Stimulated activated CD4-positive, alpha-beta T cell treated with anti-CD3 and anti-CD28 coated beads, Interleukin-12 subunit alpha, Interleukin-12 subunit beta, amount 100 ng/mL, for 48 hours (primary cell): ENCODE data around the gene RUNX1.

Source experiments
- DNase-seq, 3 donors: peaks; one replicate each; pipeline ENCODE4 v3.0.0-alpha.2; 2020; ENCODE audit warnings: low read depth in 2 of 3, low spot score in 1 of 3

Gene RUNX1

GRCh38 chr21:34859976-34860653 lies 189.0 kb downstream of the RUNX1 start:
- DNase-seq: no peak

DNA sequence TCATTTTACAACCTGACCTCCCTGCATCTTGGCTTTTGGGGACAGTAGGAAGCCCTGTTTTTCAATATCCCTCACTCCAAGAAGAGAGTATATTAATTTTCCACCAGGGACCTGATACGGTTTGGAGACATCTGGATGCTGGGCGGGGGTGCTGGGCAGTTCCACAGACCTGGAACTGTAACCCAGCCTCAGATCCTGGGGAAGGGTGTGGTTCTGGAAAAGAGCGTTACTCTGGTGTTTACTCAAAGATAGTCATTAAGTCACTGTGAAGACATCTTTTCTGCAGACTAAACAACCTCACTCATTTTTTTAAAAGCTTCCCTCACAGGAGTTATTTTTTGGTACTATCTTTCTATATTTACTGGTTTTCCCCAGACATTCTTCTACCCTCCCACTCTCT lies 190.5 kb downstream of the RUNX1 start:
- no peak for DNase-seq

GRCh38 chr21:34857874-34858273 lies 191.2 kb downstream of the RUNX1 start:
- no peak for DNase-seq

DNA sequence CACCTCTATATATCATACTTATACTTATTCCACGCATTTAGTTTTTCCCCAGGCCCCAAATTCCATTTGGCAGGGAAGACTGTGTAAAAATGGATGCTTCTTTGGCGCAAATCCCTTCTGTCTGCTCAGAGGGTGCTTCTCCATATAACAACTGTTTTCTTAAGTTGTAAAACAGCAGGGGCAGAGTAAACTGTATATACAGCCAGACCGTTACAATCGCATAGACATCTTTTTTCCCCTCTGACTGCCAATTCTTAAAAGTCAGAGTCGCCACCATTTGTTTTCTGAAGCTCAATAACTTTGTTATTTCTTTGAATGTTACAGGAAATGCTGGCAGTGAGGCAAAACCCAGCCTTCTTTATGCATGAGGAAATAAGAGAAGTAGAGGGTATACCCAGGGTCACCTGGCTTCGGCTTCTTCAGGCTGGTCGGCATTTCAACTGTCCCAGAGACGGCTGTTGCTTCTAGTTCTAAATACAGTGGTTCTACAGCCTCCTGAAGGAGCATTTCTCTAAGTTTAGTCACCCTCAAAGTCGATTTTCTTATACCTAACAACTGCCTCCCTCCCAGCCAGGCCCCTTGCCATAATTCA lies 191.9 kb downstream of the RUNX1 start:
- no peak for DNase-seq

DNA sequence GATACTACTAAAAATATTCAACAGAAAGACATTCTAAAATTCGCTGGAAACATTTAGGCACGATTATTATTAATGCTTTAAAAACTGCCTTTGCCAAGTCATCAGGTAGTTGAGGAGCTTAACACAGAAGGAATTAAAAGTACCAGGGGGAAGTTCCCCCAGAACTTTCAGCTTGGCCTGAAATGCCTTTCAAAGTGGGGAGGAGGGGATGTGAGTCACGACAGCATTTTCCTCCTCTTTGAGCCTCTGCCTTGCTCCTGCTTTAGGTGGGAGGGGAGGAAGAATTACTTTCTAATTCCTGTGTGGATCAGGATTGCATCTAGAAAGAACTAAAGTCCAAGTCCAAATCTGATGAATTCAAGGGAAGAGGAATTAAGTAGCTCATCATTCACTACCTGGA lies 196.7 kb downstream of the RUNX1 start:
- DNase-seq: no peak

DNA sequence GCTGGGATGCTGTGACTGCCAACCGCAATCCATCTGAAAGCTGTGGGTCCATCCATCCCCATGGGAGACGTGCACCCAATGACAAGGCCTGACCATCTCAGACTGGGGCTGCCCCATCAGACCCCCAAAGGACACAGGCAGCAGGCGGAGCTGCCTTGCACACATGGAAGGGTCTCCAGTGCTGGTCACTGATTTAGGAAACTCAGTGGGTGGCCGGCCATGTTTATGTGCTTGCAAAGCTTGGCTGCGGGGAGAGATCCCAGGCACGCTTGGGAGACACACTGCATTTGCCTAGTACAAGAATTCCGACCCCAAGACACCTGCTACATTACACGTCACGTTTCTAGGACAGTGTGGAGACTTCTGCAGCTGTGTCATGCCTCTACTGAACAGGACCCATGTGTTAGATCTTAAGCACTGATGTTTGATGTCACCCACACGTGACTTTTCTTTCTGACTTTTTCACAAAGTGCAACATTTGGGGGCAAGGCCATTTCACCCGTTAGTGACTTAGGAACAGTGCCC lies 198.9 kb downstream of the RUNX1 start:
- no peak for DNase-seq

- no peak for DNase-seq
Measured at GRCh38 chr21:34846601-34847112, 202.4 kb downstream of the RUNX1 start.

GRCh38 chr21:34845521-34846451 lies 203.3 kb downstream of the RUNX1 start:
- DNase-seq: peak in 1 of 3 donors; percentile 21

DNA sequence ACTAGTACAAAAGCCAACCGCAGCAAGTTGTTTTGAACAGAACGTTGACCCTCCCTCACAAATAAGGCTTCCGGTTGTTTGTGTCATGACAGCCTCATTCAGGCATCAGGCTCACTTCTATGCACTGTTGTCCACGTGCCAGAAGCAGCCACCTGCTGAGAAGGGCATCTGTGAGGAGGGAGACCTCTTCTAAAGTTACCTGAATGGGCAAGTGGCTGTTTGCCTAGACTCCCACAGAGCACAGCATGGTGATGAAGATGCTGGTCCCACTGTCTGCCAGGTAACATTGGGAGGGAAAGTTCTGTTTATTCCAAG lies 204.2 kb downstream of the RUNX1 start:
- DNase-seq: no peak

- no peak for DNase-seq
Measured at GRCh38 chr21:34844013-34844923, 204.8 kb downstream of the RUNX1 start.

GRCh38 chr21:34843562-34843961 lies 205.5 kb downstream of the RUNX1 start:
- DNase-seq: no peak

DNA sequence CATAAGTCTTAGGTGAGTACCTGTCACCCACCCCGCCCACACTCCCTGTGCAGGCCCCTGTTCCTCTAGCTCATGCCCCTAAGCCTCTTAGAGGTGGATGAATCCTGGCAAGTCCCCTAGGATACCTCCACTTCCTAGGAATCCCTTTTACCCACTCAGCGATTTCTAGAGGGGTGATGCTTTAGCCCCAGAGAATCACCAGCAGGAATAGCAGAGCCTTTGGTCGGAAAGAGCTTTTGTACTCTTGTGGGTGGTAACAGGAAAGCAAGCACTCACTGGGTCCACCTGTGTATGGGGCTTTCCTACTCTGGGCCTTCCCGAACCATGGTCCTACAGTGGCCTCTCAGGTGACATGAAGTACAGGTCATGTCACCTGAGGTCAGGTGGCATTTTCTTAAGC lies 207.9 kb downstream of the RUNX1 start:
- DNase-seq: no peak

- no peak for DNase-seq
Measured at GRCh38 chr21:34840693-34841092, 208.4 kb downstream of the RUNX1 start.

DNA sequence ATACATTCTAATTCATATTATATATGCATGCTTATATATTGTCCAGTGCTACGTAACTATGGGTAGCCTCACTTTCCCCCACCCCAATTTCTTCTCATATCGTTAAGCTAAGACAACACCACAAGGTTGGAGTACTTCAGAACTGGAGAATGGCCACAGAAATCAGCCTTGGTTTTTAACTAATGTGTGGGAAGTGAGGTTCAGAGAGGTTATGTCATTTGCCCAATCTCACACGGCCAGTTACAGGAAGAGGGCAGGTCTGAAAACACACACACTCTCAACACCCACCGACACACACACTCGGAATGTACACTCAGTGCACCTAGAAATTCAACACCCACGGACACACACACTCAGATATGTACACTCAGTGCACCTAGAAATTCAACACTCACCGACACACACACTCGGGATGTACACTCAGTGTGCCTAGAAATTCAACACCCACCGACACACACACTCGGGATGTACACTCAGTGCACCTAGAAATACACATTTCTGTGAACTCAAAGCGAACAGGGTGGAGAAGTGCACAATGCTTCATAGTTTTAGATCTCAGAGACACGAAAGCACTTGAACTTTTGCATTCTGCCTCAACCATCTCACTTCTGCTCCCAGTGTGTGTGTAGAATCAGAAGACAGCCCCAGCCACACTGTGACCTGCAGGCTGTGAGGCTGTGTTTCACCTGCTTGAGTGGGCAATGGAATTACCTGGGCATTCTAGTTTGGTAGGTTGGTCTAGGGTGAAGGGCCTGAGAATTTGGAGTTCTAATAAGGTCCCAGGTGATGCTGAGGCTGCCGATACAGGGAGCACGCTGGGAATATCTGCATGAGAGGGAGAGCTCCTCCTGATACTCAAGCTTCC lies 209.9 kb downstream of the RUNX1 start:
- DNase-seq: no peak

DNA sequence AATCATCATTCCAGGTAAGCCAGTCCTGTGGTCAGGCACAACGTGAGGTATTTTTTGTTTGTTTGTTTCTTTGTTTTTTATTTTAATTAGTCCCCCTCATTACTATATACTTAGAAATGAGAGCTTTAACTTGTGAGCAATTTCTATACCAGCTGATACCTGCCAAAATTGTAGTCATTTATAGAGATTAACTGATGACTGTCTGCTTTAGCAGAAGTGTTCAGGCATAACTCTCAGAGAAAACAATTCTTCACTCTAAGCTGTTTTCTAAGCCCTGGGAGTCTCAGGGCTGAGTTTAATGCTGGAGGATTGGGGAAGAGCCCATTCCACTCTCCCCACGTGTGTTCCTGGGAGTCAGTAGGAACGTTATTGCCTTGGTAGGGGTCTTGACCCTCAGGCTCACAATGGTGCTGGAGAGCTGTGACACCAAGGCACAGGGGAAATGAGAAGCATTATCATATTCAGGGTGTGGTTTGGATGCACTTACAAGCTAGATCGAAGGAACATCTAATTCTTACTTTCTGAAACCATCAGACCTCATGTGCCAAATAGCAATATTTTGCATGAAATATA lies 212.1 kb downstream of the RUNX1 start:
- no peak for DNase-seq

- peak in 2 of 3 donors; percentile 34 to 35 for DNase-seq
Measured at GRCh38 chr21:34836103-34836932, 212.8 kb downstream of the RUNX1 start.

DNA sequence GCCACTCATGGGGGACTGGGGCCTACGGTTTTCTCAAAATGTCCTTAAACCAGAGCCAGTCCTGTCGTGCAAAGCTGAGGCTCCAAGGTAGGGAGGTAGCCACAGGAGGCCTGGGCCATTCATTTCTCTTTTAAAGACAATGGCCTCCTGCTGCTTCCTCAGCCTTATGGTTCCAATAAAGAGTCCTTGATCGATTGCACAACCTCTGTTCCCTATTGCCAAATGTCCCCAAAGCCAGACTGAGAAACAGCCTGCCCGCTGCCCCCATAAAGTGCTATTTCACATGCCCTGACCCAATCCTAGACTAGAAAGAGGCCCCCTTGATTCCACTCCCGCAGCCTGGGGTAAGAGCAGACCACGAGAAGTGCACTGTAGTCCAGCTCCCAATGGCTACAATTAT lies 213.6 kb downstream of the RUNX1 start:
- DNase-seq: no peak

DNA sequence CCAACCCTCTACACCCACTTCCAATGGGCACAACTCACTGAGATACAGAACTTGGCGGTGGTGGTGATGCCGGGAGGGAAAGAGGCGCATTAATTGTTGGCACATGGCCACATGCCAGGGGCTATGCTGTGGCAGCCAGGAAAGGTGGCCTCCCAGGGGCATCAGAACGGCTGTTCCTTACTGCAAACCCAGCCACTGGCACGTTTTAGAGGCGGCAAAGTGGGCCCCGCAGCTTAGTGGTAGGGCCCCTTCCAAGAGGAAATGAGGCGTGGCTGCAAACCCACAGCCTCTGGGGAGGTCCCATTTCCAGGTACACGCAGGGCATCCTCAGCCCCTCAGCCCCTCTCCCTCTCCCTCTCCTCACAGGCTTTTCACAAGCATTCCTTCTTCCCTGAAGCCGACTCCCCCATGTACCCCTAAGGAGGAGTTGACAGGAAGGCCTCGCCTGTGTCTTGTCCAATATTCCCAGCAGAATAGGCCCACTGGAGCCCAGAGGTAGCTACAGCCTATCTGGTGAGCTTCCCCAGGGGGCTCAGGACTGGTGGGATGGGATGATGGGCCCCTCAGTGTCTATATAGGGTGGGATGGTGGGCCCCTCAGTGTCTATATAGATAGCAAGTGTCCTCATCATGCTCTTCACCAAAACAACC lies 214.1 kb downstream of the RUNX1 start:
- DNase-seq: no peak
